ENCODE results near the gene NOD1. TPM values are rescaled to one million over a fixed set of nuclear protein-coding genes. Genes with fewer than 3 reads are reported as not detected.
A peak's percentile ranks its signal among the peaks of the same experiment; 100 is the strongest.
"Not testable (repeated sequence)": the region's sequence is repeated elsewhere in the genome, so short reads cannot be mapped to it uniquely, and the experiment has no call there.

NOD1 gene
- polyA plus RNA-seq, 1 donor from 2014 or later, result 13.5 TPM

GRCh38 chr7:30430777-30431176 is 47.8 kb downstream of the NOD1 start:
- H3K27ac Mint-ChIP-seq, result peak overlapping the region in 1 of 3 donors; percentile 30
- peak overlapping the region in 3 of 4 donors; percentile 27 to 70 (median 59) for H3K4me3 Mint-ChIP-seq
- peaks cover 51 to 61% (median 54%) of the 10 kb centered on the region in 3 donors for H3K4me1 Mint-ChIP-seq

GRCh38 chr7:30430276-30430675 is 48.3 kb downstream of the NOD1 start:
- H3K4me3 Mint-ChIP-seq, result peak overlapping the region in 2 of 4 donors; percentile 27 to 59
- H3K36me3 Mint-ChIP-seq, result peaks cover 14% of the 10 kb centered on the region
- H3K27me3 Mint-ChIP-seq, result no peaks in the 10 kb centered on the region
- H3K4me1 Mint-ChIP-seq, result peaks cover 49 to 56% (median 53%) of the 10 kb centered on the region in 3 donors
- no peaks in the 10 kb centered on the region for H3K9me3 Mint-ChIP-seq
- H3K27ac Mint-ChIP-seq, result peak overlapping the region in 1 of 3 donors; percentile 30

More at GRCh38 chr7:30430777-30431176, 47.8 kb downstream of the NOD1 start:
- Mint-ChIP-seq H3K27me3 (no peaks in the 10 kb centered on the region), H3K36me3 (peaks cover 11% of the 10 kb centered on the region), H3K9me3 (no peaks in the 10 kb centered on the region)

- Mint-ChIP-seq H3K4me1 (peaks cover 40 to 45% (median 42%) of the 10 kb centered on the region in 3 donors), H3K9me3 (no peaks in the 10 kb centered on the region), H3K27me3 (no peaks in the 10 kb centered on the region), H3K36me3 (peaks cover 14% of the 10 kb centered on the region), H3K4me3 (no peak overlapping the region), H3K27ac (peak overlapping the region in 1 of 3 donors; percentile 73)
Measured at GRCh38 chr7:30429156-30429530, 49.4 kb downstream of the NOD1 start.

GRCh38 chr7:30428246-30429155 is 50.1 kb downstream of the NOD1 start:
- H3K27ac Mint-ChIP-seq, result peak overlapping the region in 2 of 3 donors; percentile 73 to 76
- peak overlapping the region in 1 of 4 donors; percentile 37 for H3K4me3 Mint-ChIP-seq
- no peaks in the 10 kb centered on the region for H3K27me3 Mint-ChIP-seq
- H3K4me1 Mint-ChIP-seq, result peaks cover 34 to 39% (median 35%) of the 10 kb centered on the region in 3 donors
- no peaks in the 10 kb centered on the region for H3K9me3 Mint-ChIP-seq
- peaks cover 14% of the 10 kb centered on the region for H3K36me3 Mint-ChIP-seq

DNA sequence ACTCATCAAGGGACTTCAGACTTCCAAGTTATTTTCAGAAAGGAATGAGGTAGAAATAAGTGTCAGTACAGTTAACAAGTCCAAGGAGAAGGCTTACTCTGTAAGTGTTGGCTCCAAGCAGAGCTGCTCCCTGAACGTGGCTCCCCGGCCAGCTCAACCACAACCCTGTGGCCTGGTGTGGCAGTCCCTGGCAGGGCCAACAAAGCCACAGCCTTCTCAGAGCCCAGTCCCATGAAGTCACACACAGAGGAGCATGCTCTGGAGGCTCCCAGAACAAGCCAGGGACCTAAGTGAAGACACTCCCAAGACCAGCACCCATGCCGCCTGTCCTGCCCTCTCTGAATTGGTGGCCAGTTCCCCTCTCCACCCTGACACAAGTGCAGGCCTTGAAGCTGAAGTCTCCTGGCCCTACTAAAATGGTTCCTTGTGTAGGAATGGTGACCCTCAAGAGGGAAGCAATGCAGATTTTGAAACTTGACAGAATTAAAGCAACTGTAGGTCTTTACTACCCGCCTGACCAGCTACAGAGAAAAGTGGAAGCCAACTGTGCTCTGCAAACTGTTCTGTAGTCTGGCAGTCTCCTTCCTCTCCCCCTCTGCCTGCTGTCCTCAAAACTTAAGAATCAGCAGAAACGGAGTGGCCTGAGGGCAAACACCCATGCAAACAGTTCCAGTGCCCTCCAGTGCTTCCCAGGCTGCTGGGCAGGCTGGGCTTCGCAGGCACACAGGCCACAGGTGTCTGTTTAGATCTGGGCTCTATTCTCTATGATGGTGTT is 51.1 kb downstream of the NOD1 start:
- Mint-ChIP-seq H3K27me3 (no peaks in the 10 kb centered on the region), H3K4me1 (peaks cover 26 to 32% (median 26%) of the 10 kb centered on the region in 3 donors), H3K27ac (no peak overlapping the region), H3K36me3 (peaks cover 11% of the 10 kb centered on the region), H3K9me3 (no peaks in the 10 kb centered on the region), H3K4me3 (peak overlapping the region in 1 of 4 donors; percentile 51)

DNA sequence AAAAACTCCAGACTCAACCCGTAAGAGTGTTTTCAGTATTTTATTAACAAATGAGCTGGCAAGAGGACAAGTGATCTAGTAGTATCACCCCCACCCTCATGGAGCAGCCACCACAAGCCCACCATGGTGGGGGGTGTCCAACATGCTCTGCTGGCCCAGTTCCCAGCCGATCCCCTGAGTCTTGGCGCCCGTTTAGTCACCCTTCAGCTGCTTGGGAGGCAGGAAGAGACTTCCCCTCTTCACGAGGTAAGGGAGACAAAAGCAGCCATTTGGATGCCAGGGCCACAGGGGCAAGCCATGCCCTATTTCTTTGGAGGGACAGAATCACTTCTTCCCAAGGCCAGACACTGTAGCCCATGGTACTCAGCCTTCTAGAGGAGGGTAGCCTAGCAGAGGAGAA is 54.1 kb downstream of the NOD1 start:
- H3K36me3 Mint-ChIP-seq, result peaks cover 6% of the 10 kb centered on the region
- peaks cover 8 to 9% (median 9%) of the 10 kb centered on the region in 3 donors for H3K4me1 Mint-ChIP-seq
- H3K27me3 Mint-ChIP-seq, result no peaks in the 10 kb centered on the region
- peaks cover 0 to 3% (median 0%) of the 10 kb centered on the region in 3 donors for H3K9me3 Mint-ChIP-seq
- H3K4me3 Mint-ChIP-seq, result no peak overlapping the region
- H3K27ac Mint-ChIP-seq, result peak overlapping the region in 1 of 3 donors; percentile 35

- peak overlapping the region in 2 of 3 donors; percentile 23 to 35 for H3K27ac Mint-ChIP-seq
- H3K4me3 Mint-ChIP-seq, result no peak overlapping the region
- H3K27me3 Mint-ChIP-seq, result no peaks in the 10 kb centered on the region
- H3K36me3 Mint-ChIP-seq, result peaks cover 6% of the 10 kb centered on the region
- H3K4me1 Mint-ChIP-seq, result peaks cover 4 to 6% (median 6%) of the 10 kb centered on the region in 3 donors
- H3K9me3 Mint-ChIP-seq, result peaks cover 0 to 3% (median 0%) of the 10 kb centered on the region in 3 donors
Measured at GRCh38 chr7:30423788-30424505, 54.6 kb downstream of the NOD1 start.

DNA sequence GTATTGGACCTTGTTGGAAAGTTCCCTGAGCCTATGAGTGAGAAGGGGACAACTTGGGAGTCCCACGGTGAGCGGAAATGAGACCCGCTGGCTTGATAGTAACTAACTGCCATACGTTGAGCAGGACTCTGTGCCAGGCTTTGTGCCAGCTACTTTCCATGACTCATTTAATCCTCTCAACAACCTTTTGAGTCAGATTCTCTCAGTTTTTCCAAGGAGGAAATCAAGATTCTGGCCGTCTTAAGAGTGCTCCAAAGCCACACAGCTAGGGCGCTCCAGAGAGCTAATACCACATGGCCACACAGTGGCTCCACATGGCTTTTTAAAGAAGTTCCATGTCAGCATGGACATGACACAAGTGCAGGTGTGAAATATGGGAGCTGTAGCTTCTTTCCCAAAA is 55.7 kb downstream of the NOD1 start:
- Mint-ChIP-seq H3K27ac (no peak overlapping the region), H3K27me3 (no peaks in the 10 kb centered on the region), H3K36me3 (peaks cover 3% of the 10 kb centered on the region), H3K9me3 (peaks cover 0 to 3% (median 0%) of the 10 kb centered on the region in 3 donors), H3K4me3 (no peak overlapping the region), H3K4me1 (peaks cover 0 to 2% (median 0%) of the 10 kb centered on the region in 3 donors)

DNA sequence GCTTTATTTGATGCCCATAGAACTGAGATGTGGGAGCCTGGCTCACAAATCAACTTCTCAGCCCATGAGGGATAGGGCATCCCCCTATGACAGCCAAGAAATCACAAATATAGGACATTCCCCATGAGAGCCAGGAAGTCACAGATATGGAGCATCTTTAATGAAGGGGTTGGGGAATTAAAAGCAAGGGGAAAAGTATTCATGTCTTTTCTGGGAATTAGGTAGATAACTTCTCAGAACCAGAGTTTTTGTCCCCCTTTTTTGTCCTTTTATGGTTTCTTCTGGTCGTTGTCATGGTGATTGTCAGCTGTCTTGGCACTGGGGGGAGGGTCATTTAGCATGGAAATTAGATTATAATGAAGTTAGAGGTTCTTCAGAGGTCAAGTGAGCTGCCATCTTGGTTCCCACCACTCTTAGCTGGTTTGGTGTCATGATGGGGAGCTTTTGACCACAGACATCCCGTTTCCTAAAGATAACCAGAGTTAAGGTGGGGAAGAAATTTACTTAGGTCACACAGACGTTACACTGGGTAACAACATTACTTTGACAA is 56.9 kb downstream of the NOD1 start:
- Mint-ChIP-seq H3K4me1 (peaks cover 0 to 2% (median 0%) of the 10 kb centered on the region in 3 donors), H3K9me3 (peaks cover 0 to 3% (median 0%) of the 10 kb centered on the region in 3 donors), H3K27me3 (no peaks in the 10 kb centered on the region), H3K27ac (no peak overlapping the region), H3K4me3 (no peak overlapping the region), H3K36me3 (peaks cover 3% of the 10 kb centered on the region)

DNA sequence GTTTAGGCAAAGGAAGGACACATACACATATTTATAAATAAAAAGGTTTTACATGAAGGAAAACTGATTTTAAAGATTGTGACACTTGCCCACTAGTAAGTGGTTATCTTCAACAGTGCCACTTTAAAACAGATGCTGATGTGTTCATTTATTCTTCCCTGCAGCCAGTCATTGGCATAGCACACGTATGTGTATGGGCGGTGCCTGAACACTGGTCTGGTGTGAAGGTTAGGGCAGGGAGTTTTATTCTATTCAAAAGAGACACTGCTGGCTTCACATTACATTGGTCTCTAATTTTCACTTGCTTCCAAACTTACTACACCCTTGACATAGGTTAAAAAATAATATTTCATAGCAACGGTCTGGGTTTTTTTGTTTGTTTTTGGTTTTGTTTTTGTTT is 57.9 kb downstream of the NOD1 start:
- Mint-ChIP-seq H3K27ac (no peak overlapping the region), H3K4me1 (peaks cover 0 to 2% (median 0%) of the 10 kb centered on the region in 3 donors), H3K9me3 (peaks cover 0 to 3% (median 0%) of the 10 kb centered on the region in 3 donors), H3K36me3 (peaks cover 2% of the 10 kb centered on the region), H3K4me3 (no peak overlapping the region), H3K27me3 (no peaks in the 10 kb centered on the region)

GRCh38 chr7:30420080-30420479 is 58.5 kb downstream of the NOD1 start:
- H3K9me3 Mint-ChIP-seq, H3K4me1 Mint-ChIP-seq, H3K27me3 Mint-ChIP-seq, H3K27ac Mint-ChIP-seq, H3K36me3 Mint-ChIP-seq, H3K4me3 Mint-ChIP-seq: not testable (repeated sequence)

- Mint-ChIP-seq H3K27ac (peak overlapping the region in 1 of 3 donors; percentile 87), H3K27me3 (no peaks in the 10 kb centered on the region), H3K36me3 (no peaks in the 10 kb centered on the region), H3K9me3 (no peaks in the 10 kb centered on the region), H3K4me1 (peaks cover 26 to 28% (median 28%) of the 10 kb centered on the region in 3 donors), H3K4me3 (peak overlapping the region in 1 of 4 donors; percentile 47)
Measured at GRCh38 chr7:30413864-30414263, 64.7 kb downstream of the NOD1 start.

- no peaks in the 10 kb centered on the region for H3K27me3 Mint-ChIP-seq
- H3K36me3 Mint-ChIP-seq, result no peaks in the 10 kb centered on the region
- H3K9me3 Mint-ChIP-seq, result no peaks in the 10 kb centered on the region
- no peak overlapping the region for H3K27ac Mint-ChIP-seq
- peak overlapping the region in 1 of 4 donors; percentile 17 for H3K4me3 Mint-ChIP-seq
- peaks cover 26 to 28% (median 28%) of the 10 kb centered on the region in 3 donors for H3K4me1 Mint-ChIP-seq
Measured at GRCh38 chr7:30412782-30413504, 65.6 kb downstream of the NOD1 start.

- Mint-ChIP-seq H3K4me1 (peaks cover 26 to 28% (median 28%) of the 10 kb centered on the region in 3 donors), H3K27ac (peak overlapping the region in 2 of 3 donors; percentile 91)
Measured at GRCh38 chr7:30411897-30412296, 66.7 kb downstream of the NOD1 start.

More at GRCh38 chr7:30411897-30412296, 66.7 kb downstream of the NOD1 start:
- Mint-ChIP-seq H3K36me3 (no peaks in the 10 kb centered on the region), H3K27me3 (no peaks in the 10 kb centered on the region), H3K9me3 (no peaks in the 10 kb centered on the region), H3K4me3 (no peak overlapping the region)

Data from IgD-negative memory B cell (primary cell).